NCI-H345 (cell line): ENCODE results near the gene IMMP2L.
"Not testable (repeated sequence)": the region's sequence is repeated elsewhere in the genome, so short reads cannot be mapped to it uniquely, and the experiment has no call there.

Experiments used
- DNase-seq: peaks from one replicate; lab custom pipeline; 2025; lab: John Stamatoyannopoulos, UW

Gene IMMP2L

GRCh38 chr7:110721395-110721794, 840.9 kb downstream of the IMMP2L start:
- no peak for DNase-seq

DNA sequence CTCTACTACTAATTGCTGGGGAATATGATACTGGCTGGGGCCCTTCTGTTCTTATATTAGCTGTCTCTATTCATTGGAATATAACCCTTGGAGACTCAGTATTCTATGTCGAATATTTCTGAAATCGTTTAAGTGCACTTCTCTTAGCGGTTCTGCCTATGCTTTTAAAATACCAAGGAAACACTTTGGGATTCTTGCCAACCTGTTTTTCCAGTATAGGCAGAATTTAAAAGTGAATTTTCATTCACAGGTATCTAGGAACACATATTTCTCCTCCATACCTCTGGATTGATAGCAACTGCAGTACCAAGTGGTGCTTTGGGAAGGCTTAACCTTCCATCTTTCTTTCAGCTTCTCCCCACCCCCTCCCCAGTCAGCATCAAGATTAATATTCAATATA, 841.7 kb downstream of the IMMP2L start:
- DNase-seq = no peak

- DNase-seq = no peak
Observed at GRCh38 chr7:110719741-110720140, 842.6 kb downstream of the IMMP2L start.

DNA sequence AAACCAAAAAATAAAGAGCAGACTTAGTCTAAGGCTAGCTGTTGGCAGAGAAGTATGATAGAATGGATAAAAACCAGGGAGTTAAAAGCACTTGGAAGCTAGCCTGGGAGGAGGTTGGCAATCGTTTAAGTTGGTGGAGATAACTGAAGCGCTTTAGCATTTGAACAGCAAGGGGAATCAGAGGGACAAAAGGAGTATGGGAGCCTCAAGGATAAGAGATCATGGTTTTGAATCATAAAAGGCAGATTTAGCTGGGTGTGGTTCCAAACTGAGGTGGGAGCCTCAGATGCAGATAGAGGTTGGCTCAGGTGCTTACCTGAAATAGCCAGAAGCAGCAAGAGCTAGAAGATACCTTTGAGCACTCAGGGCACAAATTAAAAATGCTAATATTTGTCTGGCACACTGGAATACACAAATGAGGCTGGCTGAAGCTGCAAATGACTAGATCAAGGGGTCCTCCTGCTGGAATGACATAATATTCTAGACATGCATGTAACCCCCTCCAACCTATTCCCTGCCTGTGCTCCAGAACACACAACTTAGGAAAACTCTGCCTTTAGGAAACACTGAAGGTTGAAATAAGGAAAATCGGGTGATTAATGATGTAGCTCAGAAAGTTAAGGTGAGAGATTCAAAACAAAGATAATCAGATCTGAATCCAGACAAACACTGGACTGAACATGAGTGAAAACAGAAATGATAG, 843.6 kb downstream of the IMMP2L start:
- no peak for DNase-seq

DNA sequence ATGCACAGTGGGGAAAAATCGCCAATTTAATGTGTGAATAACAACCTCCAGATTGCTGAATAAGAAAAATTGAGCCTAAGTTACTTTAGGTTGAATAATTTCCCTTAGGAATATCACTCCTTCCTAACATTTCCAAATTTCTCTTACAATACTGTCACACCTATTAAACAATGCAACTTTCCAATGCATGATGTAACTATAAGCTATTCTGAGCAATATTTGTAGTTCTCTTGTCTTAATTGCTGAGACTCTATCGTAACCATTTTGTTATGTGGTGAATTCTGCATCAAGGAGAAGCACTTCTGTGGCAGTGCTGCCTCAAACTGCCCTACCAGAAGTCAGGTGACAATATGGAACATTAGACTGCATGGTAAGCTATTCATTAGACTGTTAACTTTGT, 858.1 kb downstream of the IMMP2L start:
- no peak for DNase-seq

GRCh38 chr7:110698576-110698975, 863.7 kb downstream of the IMMP2L start:
- no peak for DNase-seq

DNA sequence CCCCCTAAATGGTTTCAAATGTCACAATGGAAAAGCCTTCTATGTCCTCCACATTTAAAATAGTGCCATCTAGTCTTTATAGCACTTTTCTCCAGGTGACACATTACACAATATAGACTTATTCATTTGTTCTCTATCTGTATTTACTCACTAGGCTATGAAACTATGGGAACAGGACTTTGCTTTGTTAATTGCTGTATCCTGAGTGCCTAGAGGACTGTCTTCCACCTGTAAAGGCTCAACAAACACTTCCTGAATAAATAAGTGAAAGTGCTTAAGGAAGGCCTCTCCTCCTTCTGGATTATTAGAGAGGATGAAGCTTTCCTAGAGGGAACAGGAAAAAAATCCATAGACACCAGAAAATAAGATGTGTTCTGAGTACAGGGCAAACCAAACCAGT, 868.9 kb downstream of the IMMP2L start:
- peak; percentile 3 for DNase-seq

GRCh38 chr7:110688908-110689307, 873.4 kb downstream of the IMMP2L start:
- no peak for DNase-seq

DNA sequence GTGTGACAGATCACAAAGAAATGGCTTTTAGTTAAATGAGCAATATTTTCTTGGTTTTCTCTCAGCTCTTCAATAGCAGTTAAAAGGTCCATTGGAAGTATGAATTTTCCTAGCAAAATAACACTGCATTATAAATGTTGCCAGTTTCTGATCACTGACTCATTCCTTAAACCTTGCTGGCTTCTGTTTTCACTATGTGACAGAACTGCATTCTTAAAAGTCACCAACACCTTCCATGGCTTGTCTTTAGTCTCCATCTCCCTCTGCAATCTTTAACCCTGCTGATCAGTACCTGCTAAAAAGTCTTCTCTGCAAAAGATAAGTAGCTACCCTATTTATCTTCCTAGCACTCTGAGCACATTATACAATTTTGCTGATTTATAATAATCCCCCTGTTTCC, 876.4 kb downstream of the IMMP2L start:
- DNase-seq = no peak

DNA sequence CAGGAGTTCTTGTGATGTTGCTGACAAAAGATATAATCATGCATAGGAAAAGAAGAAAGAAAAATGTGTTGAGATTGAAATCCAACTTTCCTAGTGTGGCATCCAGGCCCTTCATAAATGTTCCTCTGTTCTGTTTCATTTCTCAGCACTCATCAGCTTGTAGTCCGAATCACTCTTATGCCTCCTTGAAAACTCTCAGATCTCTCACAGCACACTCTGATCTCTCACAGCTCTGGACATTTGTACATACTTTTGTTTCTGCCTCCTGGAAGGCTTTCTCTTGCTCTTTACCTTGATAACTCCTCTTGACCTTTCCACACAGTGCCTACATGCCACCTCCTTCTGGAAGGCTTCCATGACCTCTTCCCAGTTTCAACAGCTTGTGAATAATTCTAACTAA, 880.4 kb downstream of the IMMP2L start:
- DNase-seq = no peak

DNA sequence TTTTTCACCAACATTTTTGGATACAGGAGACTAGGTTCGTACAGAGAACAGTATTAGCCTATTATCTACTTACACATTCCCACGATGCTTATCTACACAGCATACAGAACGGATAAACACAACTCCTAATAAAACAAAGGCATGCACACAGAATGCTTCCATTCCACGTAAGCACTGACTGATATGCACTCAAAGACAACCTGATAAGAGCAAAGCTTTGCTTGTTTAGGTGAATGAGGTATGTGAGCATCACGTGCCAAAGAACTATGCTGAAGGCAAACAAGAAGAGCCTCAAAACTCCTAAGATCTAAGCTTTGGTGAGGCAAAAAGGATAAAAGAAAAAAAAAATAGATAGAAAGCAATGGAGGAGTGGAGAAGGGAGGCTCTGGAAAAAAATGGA, 884.9 kb downstream of the IMMP2L start:
- no peak for DNase-seq

- no peak for DNase-seq
Observed at GRCh38 chr7:110676785-110677184, 885.5 kb downstream of the IMMP2L start.

GRCh38 chr7:110675383-110676103, 886.7 kb downstream of the IMMP2L start:
- DNase-seq = no peak

DNA sequence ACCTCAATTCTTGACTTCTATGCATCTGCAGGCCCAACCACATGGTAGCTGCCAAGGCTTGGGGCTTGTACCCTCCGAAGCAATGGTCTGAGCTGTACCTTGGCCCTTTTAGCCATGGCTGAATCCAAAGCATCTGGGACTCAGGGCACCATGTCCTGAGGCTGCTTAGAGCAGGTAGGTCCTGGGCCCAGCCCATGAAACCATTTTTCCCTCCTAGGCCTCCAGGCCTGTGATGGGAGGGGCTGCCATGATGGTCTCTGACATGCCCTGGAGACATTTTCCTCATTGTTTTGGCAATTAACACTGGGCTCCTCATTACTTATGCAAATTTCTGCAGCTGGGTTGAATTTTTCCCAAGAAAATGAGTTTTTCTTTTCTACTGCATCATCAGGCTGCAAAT, 889.1 kb downstream of the IMMP2L start:
- DNase-seq = no peak

- DNase-seq = no peak
Observed at GRCh38 chr7:110669410-110669809, 892.9 kb downstream of the IMMP2L start.

DNA sequence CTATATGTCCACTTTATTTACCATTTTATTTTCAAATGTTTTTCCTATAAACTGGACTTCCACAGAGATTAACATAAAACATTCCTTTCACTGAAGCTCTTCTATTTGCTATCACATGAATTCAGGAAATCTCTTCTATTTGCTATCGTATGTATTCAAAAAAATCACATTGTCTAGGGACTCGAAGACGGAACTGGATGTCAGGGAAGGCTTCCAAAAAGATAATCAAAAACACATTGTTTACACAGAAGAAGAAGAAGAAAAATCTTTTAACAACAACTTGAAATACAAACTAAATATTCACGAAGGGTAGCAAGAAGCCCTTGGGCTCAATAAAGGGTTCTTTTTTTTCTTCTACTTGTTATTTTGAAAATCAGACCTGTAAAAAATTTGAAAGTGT, 897.5 kb downstream of the IMMP2L start:
- no peak for DNase-seq

DNA sequence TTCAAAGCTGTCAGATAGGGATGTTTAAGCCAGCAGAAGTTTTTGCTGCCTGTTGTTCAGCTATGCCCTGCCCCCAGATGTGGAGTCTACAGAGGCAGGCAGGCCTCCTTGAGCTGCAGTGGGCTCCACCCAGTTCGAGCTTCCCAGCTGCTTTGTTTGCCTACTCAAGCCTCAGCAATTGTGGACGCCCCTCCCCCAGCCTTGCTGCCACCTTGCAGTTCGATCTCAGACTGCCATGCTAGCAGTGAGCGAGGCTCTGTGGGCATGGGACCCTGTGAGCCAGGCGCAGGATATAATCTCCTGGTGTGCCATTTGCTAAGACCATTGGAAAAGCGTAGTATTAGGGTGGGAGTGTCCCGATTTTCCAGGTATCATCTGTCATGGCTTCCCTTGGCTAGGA, 901.7 kb downstream of the IMMP2L start:
- DNase-seq = not testable (repeated sequence)

- no peak for DNase-seq
Observed at GRCh38 chr7:110650328-110650727, 912.0 kb downstream of the IMMP2L start.

DNA sequence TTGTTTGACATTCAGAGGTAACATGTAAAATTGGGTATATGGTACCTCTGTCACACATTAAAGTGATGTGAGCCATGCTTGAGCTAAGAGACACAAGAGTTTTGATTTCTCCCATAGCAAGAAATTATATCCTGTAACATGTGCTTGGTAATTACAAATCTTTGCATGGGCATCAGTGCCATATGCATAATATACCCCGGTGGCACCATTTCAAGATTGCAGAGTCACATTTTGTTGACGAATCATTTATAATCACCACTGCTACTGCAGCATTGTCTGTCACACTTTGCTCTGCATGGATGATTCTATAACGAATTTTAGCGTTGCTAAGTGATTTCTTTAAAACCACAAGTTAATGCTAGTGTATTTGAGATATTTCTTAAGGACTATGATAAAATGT, 915.0 kb downstream of the IMMP2L start:
- DNase-seq = no peak

DNA sequence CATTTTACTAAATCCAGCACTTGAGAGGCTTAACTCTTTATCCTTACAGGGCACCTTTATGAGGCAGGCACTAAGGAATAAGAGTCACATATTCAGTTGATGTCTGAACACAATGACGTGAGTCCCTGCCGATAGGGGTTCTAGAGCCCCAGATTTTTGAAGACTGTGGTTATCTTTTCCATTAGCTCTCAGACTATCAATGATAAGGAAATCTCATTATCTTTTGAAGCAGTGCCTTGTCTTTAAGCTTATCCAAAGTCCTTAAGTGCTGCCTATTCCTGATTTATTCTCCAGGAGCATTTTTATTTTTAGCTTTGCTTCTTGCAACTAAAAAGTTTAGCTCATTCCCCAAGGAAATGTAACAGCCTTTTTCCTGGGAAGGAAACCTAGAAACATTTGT, 915.5 kb downstream of the IMMP2L start:
- DNase-seq = no peak

DNA sequence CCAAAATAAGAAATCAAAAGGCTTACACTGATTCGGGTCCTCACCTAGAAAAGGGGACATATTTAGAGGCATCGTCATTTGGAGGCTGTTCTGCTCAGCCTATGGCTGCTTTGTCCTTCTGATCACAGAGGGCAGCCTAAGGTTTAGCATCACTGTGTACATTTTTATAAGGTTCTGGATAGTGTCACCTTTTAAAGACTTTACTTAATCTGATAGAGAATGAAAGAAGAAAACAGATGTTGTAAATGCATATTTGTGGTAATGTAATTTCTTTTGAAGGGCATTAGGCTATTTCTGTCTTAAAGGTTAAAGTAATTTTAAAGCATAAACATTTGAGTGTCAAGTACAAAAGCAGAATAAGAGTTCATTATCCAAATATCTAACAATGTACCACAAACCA, 916.7 kb downstream of the IMMP2L start:
- no peak for DNase-seq

DNA sequence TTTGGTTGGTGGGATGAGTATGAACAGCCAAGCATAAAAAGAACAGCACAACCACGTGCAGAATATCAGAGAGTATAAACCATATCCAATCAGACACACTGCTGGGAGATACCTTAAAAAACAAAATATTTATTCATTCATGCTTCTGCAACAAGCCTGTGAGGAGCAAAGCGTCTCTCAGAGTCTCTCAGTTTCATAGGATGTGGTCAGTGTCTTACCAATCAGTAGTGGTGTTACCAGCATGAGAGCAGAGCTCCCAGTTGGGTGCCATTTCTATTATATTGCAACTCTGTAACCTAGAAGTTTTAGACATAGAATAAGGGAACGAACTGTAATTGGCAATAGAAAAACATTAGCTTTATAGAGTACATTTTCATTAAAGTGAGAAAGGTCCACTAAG, 917.2 kb downstream of the IMMP2L start:
- DNase-seq = no peak

DNA sequence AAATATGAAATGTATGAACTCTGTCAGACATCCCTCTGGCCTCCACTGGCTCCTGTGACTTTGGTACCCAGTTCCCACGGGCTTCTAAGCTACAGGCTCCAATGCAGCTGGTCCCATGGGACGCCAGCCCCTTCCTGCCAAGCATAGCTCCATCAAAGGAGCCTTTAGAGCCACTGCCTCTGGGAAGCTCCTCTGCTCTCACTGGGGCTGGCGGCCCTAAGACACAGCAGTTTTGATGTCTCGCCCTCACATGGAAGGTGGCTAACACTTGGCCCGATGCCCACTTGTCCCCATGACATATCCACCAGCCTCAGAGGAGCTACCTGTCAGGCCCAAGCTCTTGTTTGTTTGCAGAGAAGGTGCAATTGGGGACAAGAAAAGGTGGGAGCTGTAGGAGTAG, 925.0 kb downstream of the IMMP2L start:
- DNase-seq = no peak

GRCh38 chr7:110633313-110633712, 929.0 kb downstream of the IMMP2L start:
- DNase-seq = no peak
